ENCODE measurements around the gene SYNDIG1L.

The SYNDIG1L gene

DNA sequence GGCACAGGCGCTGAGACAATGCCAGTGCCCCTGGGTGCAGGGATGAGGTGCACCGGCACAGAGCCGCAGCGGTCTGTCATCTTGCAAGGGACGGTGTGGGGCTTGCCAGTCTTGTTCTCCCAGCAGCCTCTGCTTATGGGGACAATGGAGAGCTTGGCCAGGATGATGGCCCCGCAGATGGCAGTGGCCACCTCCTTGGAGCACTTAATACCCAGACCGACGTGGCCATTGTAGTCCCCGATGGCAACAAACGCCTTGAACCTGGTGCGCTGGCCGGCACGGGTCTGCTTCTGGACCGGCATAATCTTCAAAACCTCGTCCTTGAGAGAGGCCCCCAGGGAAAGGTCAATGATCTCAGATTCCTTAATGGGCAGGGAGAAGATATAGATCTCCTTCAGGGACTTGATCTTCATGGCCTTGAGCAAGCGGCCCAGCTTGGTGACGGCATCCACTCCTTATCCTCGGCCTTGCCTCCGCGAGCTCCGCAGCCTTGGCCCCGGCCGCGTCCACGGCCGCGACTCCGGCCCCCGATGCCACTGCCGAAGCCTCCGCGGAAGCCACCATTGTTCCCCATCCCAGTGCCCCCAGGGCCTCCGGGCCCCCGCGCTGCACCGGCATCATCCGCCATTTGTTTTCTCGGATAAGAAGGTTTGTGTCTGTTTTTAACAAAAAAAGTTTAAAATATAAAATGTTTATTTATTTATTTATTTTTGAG lies 47.9 kb downstream of the SYNDIG1L start:
- Mint-ChIP-seq H3K4me1 (ENCODE audit: low read depth) (no peaks in the 10 kb centered on the region), H3K27me3 (peaks cover 1% of the 10 kb centered on the region), H3K9me3 (ENCODE audit: low read depth) (no peaks in the 10 kb centered on the region), H3K4me3 (no peak overlapping the region), H3K27ac (no peak overlapping the region), H3K36me3 (no peaks in the 10 kb centered on the region)

DNA sequence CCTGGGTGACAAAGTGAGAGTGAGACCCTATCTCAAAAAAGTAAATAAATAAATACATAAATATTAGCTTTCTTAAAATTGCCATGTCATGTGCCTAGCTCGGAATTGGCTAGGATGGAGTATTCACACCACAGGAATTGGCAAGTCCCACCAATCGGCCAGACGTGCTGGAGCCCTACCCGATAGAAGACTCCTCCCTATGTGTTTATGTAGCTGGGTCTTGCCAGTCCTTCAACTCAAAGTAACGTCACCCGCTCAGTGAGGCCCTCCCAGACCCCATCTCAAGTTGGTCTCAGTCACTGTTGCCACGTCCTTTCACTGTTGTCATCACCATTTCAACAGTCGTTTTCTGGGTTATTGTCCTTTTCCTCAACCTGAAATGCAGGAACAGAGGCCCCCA lies 57.6 kb downstream of the SYNDIG1L start:
- H3K9me3 Mint-ChIP-seq (ENCODE audit: low read depth) = no peaks in the 10 kb centered on the region
- peaks cover 3% of the 10 kb centered on the region for H3K27me3 Mint-ChIP-seq
- H3K4me1 Mint-ChIP-seq (ENCODE audit: low read depth) = no peaks in the 10 kb centered on the region
- H3K27ac Mint-ChIP-seq = no peak overlapping the region
- no peak overlapping the region for H3K4me3 Mint-ChIP-seq
- no peaks in the 10 kb centered on the region for H3K36me3 Mint-ChIP-seq

DNA sequence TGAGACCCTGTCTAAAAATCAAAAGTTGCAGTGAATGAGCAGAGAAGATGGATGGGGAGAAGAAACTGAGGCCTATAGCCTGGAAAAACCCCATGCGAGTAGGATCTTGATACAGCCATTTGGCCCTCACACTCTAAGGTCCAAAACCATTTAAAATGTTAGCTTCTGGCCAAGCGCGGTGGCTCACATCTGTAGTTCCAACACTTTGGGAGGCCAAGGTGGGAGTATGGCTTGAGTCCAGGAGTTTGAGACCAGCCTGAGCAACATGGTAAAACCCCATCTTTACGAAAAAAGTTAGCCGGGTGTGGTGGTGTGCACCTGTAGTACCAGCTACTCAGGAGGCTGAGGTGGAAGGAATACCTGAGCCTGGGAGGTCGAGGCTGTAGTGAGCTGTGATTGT lies 58.0 kb downstream of the SYNDIG1L start:
- Mint-ChIP-seq H3K4me1 (ENCODE audit: low read depth) (no peaks in the 10 kb centered on the region), H3K4me3 (no peak overlapping the region), H3K27ac (no peak overlapping the region), H3K36me3 (no peaks in the 10 kb centered on the region), H3K9me3 (ENCODE audit: low read depth) (no peaks in the 10 kb centered on the region), H3K27me3 (peaks cover 3% of the 10 kb centered on the region)

DNA sequence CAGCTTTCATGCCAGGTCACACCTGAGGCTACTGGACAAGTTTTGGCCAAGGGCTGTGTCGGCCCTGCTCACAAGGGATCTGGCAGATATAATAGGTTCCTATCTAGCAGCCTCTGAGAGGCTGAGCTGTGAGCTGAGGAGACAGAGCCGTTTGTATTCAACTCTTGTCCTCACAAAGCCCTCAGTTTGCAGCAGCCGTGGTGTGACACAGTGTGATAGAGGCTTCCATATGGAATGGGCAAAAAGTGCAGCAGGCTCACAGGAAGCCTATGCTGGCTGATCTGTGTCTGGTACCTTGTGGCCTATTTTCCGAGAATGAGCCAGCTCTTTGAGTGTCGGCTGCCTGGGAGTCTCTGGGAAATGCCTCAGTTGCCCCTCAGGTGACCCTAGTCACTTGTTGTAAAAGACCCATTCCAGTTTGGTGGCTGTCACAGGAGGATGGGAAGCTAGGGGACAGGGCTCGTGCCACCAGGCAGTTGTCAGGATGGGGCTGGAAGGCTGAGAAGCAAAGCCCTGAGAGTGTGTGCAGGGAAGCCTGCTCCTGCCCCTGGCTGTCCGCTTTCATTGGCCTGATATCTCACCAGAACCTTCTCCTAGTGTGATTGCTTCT lies 61.6 kb downstream of the SYNDIG1L start:
- no peak overlapping the region for H3K4me3 Mint-ChIP-seq
- no peak overlapping the region for H3K27ac Mint-ChIP-seq
- no peaks in the 10 kb centered on the region for H3K9me3 Mint-ChIP-seq (ENCODE audit: low read depth)
- peaks cover 5% of the 10 kb centered on the region for H3K27me3 Mint-ChIP-seq
- H3K36me3 Mint-ChIP-seq = no peaks in the 10 kb centered on the region
- no peaks in the 10 kb centered on the region for H3K4me1 Mint-ChIP-seq (ENCODE audit: low read depth)

DNA sequence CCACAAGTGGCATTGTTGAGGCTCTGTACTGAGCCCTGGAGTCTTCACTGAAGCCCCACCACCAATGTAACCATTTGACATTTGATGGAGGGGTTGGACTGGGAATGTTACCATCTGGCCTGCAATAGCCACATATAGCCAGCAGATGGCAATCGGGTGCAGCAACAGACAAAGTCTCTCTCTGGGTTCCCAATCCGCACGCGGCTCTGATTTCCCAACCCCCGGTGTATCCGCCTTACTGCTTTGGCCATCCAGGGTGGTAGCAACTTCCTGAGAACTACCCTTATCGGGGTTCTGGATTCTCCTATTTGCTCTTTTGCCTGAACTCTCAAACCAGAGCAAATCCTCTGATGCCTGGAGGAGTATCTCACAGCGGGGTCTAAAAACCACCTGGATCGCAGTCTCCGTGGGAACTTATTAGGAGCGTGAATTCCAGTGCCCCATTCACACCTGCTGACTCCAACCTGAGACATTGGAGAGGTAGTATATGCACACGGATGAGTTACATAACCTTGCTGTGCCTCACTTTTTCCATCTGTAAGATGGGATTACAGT lies 63.6 kb downstream of the SYNDIG1L start:
- H3K36me3 Mint-ChIP-seq = no peaks in the 10 kb centered on the region
- H3K4me1 Mint-ChIP-seq (ENCODE audit: low read depth) = no peaks in the 10 kb centered on the region
- no peaks in the 10 kb centered on the region for H3K9me3 Mint-ChIP-seq (ENCODE audit: low read depth)
- H3K27me3 Mint-ChIP-seq = peaks cover 5% of the 10 kb centered on the region
- no peak overlapping the region for H3K27ac Mint-ChIP-seq
- no peak overlapping the region for H3K4me3 Mint-ChIP-seq

DNA sequence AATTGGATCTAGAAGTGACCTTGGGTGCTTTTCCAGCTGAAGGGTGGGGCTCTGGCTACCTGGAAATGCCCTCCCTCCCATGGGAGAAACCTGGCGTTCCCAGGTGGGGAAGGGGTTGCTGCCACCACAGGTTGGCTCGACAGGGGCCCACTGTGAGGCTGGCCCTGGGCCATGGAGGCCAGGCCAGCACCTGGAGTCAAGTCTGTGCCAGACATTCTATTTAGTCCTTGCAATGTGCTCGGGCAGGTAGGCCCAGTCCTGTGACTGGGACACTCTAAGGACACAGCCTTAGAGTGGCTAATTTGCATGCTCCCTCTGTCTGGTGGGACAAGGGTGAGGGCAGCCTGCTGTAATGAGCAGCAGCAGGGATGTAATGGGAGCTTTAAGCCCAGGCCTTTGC lies 65.8 kb downstream of the SYNDIG1L start:
- H3K27ac Mint-ChIP-seq = no peak overlapping the region
- no peaks in the 10 kb centered on the region for H3K4me1 Mint-ChIP-seq (ENCODE audit: low read depth)
- H3K27me3 Mint-ChIP-seq = peaks cover 5% of the 10 kb centered on the region
- H3K9me3 Mint-ChIP-seq (ENCODE audit: low read depth) = no peaks in the 10 kb centered on the region
- no peaks in the 10 kb centered on the region for H3K36me3 Mint-ChIP-seq
- no peak overlapping the region for H3K4me3 Mint-ChIP-seq

DNA sequence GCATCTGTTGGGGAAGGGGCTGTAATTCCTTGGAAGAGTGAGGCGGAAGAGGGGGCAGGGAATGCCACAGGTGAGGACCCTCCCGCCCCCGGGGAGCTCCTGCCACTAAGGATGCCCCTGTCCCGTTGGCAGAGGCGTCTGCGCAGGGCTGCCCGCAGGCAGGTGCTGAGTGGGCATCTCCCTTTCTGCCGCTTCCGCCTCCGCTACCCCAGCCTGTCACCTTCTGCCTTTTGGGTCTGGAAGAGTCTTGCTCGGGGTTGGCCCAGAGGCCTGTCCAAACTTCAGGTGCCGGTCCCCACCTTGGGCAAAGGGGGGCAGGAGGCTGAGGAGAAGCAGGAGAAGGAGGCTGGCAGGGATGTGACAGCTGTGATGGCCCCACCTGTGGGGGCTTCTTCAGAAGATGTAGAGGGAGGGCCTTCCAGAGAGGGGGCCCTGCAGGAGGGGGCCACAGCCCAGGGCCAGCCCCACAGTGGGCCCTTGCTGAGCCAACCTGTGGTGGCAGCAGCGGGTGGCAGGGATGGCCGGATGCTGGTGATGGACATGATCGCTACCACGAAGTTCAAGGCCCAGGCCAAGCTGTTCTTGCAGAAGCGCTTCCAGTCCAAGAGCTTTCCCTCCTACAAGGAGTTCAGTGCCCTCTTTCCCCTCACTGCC lies 67.7 kb downstream of the SYNDIG1L start:
- Mint-ChIP-seq H3K36me3 (no peaks in the 10 kb centered on the region), H3K27me3 (peaks cover 2% of the 10 kb centered on the region), H3K9me3 (ENCODE audit: low read depth) (no peaks in the 10 kb centered on the region), H3K27ac (no peak overlapping the region), H3K4me1 (ENCODE audit: low read depth) (no peaks in the 10 kb centered on the region), H3K4me3 (no peak overlapping the region)

DNA sequence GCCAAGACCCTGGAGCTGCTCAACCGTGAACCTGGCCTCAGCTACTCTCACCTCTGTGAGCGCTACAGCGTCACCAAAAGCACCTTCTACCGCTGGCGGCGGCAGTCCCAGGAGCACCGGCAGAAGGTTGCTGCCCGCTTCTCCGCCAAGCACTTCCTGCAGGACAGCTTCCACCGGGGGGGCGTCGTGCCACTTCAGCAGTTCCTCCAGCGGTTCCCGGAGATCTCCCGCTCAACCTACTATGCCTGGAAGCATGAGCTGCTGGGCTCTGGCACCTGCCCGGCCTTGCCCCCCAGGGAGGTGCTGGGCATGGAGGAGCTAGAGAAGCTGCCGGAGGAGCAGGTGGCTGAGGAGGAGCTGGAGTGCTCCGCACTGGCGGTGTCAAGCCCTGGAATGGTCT lies 68.4 kb downstream of the SYNDIG1L start:
- no peak overlapping the region for H3K27ac Mint-ChIP-seq
- no peaks in the 10 kb centered on the region for H3K36me3 Mint-ChIP-seq
- H3K27me3 Mint-ChIP-seq = peaks cover 2% of the 10 kb centered on the region
- no peak overlapping the region for H3K4me3 Mint-ChIP-seq
- H3K9me3 Mint-ChIP-seq (ENCODE audit: low read depth) = no peaks in the 10 kb centered on the region
- H3K4me1 Mint-ChIP-seq (ENCODE audit: low read depth) = no peaks in the 10 kb centered on the region

DNA sequence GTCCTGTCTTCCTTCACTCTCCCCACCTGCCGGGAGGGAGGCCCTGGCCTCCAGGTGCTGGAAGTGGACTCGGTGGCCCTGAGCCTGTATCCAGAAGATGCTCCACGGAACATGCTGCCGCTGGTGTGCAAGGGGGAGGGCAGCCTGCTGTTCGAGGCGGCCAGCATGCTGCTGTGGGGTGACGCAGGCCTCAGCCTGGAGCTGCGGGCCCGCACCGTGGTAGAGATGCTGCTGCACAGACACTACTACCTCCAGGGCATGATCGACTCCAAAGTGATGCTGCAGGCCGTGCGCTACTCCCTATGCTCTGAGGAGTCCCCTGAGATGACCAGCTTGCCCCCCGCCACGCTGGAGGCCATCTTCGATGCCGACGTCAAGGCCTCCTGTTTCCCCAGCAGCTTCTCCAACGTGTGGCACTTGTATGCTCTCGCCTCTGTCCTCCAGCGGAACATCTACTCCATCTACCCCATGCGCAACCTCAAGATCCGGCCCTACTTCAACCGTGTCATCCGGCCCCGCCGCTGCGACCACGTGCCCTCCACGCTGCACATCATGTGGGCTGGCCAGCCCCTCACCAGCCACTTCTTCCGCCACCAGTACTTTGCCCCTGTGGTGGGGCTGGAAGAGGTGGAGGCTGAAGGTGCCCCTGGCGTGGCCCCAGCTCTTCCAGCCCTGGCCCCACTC lies 69.0 kb downstream of the SYNDIG1L start:
- Mint-ChIP-seq H3K9me3 (ENCODE audit: low read depth) (no peaks in the 10 kb centered on the region), H3K36me3 (no peaks in the 10 kb centered on the region), H3K27ac (no peak overlapping the region), H3K27me3 (no peaks in the 10 kb centered on the region), H3K4me3 (no peak overlapping the region), H3K4me1 (ENCODE audit: low read depth) (no peaks in the 10 kb centered on the region)
